Subcutaneous abdominal adipose tissue (tissue), 5 donors: ENCODE measurements around the gene CCN6.

Experiments used
- H3K27ac ChIP-seq: one replicate; pipeline ENCODE4 v1.7.0; 2013; ENCODE audit warnings: low read depth, mild to moderate bottlenecking, inconsistent platforms, low read length, moderate library complexity
- H3K27me3 ChIP-seq, 5 donors: one replicate each; pipeline ENCODE4 v1.7.0; 2013; ENCODE audit warnings: low read length in 5 of 5, inconsistent platforms in 1 of 5; ENCODE audit not compliant: control insufficient read depth in 5 of 5, insufficient read depth in 4 of 5
- H3K36me3 ChIP-seq, 5 donors: one replicate each; pipeline ENCODE4 v1.7.0; 2013; ENCODE audit warnings: low read length in 5 of 5; ENCODE audit not compliant: control insufficient read depth in 5 of 5, insufficient read depth in 5 of 5
- H3K4me1 ChIP-seq, 5 donors: one replicate each; pipeline ENCODE4 v1.7.0; 2013; ENCODE audit warnings: low read length in 5 of 5, mild to moderate bottlenecking in 3 of 5, moderate library complexity in 1 of 5; ENCODE audit not compliant: control insufficient read depth in 5 of 5, insufficient read depth in 5 of 5
- H3K4me3 ChIP-seq, 5 donors: one replicate each; pipeline ENCODE4 v1.7.0; 2013; ENCODE audit warnings: low read length in 5 of 5, low read depth in 1 of 5
- H3K9ac ChIP-seq, 5 donors: one replicate each; pipeline ENCODE4 v1.7.0; 2013; ENCODE audit warnings: low read length in 5 of 5, mild to moderate bottlenecking in 4 of 5, moderate library complexity in 3 of 5
- H3K9me3 ChIP-seq, 5 donors: one replicate each; pipeline ENCODE4 v1.7.0; 2013; ENCODE audit warnings: low read length in 5 of 5; ENCODE audit not compliant: control insufficient read depth in 5 of 5
- donor health status: healthy.
- donor health status: healthy.
- donor health status: healthy.
- donor health status: healthy.
- donor health status: healthy.

CCN6 gene

DNA sequence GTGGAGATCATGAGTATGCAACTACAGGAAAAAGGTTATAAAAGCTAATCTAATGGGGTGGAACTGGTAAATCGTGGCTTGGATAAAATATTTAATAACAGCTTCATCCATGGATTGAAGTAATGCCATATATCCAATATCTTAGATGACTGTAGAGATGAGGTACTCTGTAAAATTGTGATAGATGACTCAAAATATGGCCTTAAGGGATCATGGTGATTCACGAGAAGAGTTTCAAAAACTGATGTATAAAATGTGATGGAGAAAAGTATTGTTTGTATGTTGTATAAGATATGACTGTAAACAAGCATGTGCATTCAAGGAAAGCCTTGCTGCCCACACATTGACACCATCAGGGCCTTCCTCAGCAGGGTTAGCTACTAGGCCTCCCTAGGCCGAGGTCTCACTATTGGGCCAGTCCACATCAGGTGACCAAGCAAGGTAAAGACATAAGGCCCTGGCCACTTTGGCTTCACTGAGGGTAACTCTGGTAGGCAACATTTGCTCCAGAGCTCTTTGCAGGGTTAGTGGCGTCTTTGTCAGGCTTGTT, 17.7 kb upstream of the CCN6 start:
- peak overlapping the region in 3 of 5 donors; percentile 11 to 55 (median 18) for H3K9ac ChIP-seq
- H3K4me3 ChIP-seq = no peak overlapping the region
- peak overlapping the region; percentile 98 for H3K27ac ChIP-seq
- peaks cover 0 to 4% (median 0%) of the 10 kb centered on the region in 5 donors for H3K27me3 ChIP-seq
- no peaks in the 10 kb centered on the region for H3K9me3 ChIP-seq
- H3K36me3 ChIP-seq = no peaks in the 10 kb centered on the region
- H3K4me1 ChIP-seq = peaks cover 27 to 94% (median 78%) of the 10 kb centered on the region in 5 donors

- H3K4me1 ChIP-seq = peaks cover 24 to 87% (median 63%) of the 10 kb centered on the region in 5 donors
- peak overlapping the region in 2 of 5 donors; percentile 5 to 52 for H3K4me3 ChIP-seq
- H3K27ac ChIP-seq = peak overlapping the region; percentile 98
- no peaks in the 10 kb centered on the region for H3K9me3 ChIP-seq
- H3K9ac ChIP-seq = peak overlapping the region in 4 of 5 donors; percentile 50 to 84 (median 58)
- peaks cover 0 to 4% (median 0%) of the 10 kb centered on the region in 5 donors for H3K27me3 ChIP-seq
- no peaks in the 10 kb centered on the region for H3K36me3 ChIP-seq
Measured at GRCh38 chr6:112037783-112038216, 16.1 kb upstream of the CCN6 start.

DNA sequence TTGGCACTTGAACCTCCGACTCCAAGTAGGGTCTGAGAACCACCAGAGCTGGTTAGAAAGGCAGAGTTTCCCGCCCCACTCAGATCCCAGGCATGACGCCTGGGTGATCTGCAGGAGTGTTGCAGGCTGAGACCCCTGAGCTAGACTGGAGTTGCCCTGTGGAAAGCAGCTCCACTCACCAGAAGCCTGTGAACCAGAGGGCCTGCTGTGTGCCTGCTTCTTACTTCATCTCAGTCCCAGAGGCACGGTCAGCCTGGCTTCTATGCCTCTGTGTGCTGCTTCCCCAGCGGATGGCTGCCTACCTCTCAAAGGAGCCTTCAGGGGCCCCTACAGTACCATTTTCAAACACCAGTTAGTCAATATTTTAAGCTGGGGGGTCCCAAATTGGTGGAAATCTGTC, 15.6 kb upstream of the CCN6 start:
- H3K4me3 ChIP-seq = peak overlapping the region in 3 of 5 donors; percentile 5 to 52 (median 42)
- peak overlapping the region; percentile 44 to 84 (median 57) for H3K9ac ChIP-seq
- no peaks in the 10 kb centered on the region for H3K9me3 ChIP-seq
- H3K4me1 ChIP-seq = peaks cover 24 to 87% (median 62%) of the 10 kb centered on the region in 5 donors
- peak overlapping the region; percentile 98 for H3K27ac ChIP-seq
- H3K36me3 ChIP-seq = no peaks in the 10 kb centered on the region
- peaks cover 0 to 4% (median 0%) of the 10 kb centered on the region in 5 donors for H3K27me3 ChIP-seq

DNA sequence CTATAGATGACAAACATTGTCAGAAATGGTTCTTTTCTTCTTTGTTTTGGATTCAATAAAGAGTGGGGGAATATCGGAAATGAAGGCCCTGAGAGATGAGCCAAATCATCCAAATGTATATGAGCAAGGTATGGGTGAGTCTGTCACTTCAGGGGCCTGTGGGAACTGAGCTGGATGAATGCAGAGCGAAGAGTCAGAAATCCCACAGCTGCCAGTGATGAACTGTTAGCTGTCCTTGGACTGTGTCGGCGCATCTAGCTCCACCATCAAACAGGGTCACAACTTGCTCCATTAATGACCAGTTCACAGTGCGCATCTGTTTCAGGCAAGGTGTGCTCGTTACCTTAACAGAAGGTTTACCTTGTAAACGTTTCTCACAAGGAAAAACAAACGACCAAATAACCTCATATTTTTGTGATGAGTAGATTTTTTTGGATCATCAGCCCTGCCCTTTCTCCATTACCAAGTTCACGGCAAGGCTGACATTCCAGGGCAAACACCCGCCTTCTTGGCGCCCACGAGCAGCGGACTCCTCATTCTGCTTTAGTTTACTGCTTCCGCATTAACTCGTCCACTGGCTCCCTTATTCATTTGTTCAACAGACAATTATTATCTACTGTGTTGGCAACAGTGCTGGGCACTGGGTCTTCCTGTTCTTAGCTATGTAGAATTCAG, 15.0 kb upstream of the CCN6 start:
- H3K4me1 ChIP-seq = peaks cover 20 to 83% (median 59%) of the 10 kb centered on the region in 5 donors
- no peaks in the 10 kb centered on the region for H3K9me3 ChIP-seq
- H3K36me3 ChIP-seq = no peaks in the 10 kb centered on the region
- H3K9ac ChIP-seq = peak overlapping the region in 3 of 5 donors; percentile 57 to 84 (median 58)
- peak overlapping the region; percentile 98 for H3K27ac ChIP-seq
- no peak overlapping the region for H3K4me3 ChIP-seq
- H3K27me3 ChIP-seq = peaks cover 0 to 4% (median 0%) of the 10 kb centered on the region in 5 donors

GRCh38 chr6:112039431-112039770, 14.5 kb upstream of the CCN6 start:
- H3K27ac ChIP-seq = peak overlapping the region; percentile 98
- H3K4me3 ChIP-seq = no peak overlapping the region
- no peaks in the 10 kb centered on the region for H3K36me3 ChIP-seq
- peaks cover 0 to 4% (median 0%) of the 10 kb centered on the region in 5 donors for H3K27me3 ChIP-seq
- H3K4me1 ChIP-seq = peaks cover 17 to 81% (median 56%) of the 10 kb centered on the region in 5 donors
- no peak overlapping the region for H3K9ac ChIP-seq
- H3K9me3 ChIP-seq = no peaks in the 10 kb centered on the region

- peaks cover 17 to 65% (median 49%) of the 10 kb centered on the region in 5 donors for H3K4me1 ChIP-seq
- H3K9ac ChIP-seq = no peak overlapping the region
- no peak overlapping the region for H3K4me3 ChIP-seq
- H3K27me3 ChIP-seq = peaks cover 0 to 4% (median 0%) of the 10 kb centered on the region in 5 donors
- no peaks in the 10 kb centered on the region for H3K36me3 ChIP-seq
- no peaks in the 10 kb centered on the region for H3K9me3 ChIP-seq
- H3K27ac ChIP-seq = peak overlapping the region; percentile 13
Measured at GRCh38 chr6:112040956-112041355, 12.9 kb upstream of the CCN6 start.

DNA sequence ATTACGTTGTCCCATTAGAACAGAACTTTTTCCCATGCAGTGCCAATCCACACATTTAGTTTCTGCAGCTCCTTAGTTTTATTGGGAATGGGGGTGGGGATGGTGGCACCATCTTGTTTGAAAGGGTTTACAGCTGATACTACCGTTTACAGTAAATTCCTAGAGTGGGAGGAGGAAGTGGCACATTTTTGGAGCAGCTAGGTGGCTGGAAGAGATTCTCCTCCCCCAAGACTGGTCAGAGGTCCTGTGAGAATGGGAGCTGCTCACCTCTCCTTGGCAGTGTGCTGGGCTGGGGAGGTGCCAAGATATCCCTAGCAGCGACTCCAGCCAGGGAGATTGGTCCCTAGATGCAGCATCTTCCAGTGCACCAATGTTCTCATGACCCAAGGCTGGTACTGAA, 12.4 kb upstream of the CCN6 start:
- Histone ChIP-seq H3K4me3 (no peak overlapping the region), H3K36me3 (no peaks in the 10 kb centered on the region), H3K27ac (peak overlapping the region; percentile 13), H3K4me1 (peaks cover 17 to 59% (median 45%) of the 10 kb centered on the region in 5 donors), H3K9ac (no peak overlapping the region), H3K27me3 (peaks cover 0 to 4% (median 0%) of the 10 kb centered on the region in 5 donors), H3K9me3 (no peaks in the 10 kb centered on the region)

- Histone ChIP-seq H3K36me3 (no peaks in the 10 kb centered on the region), H3K27me3 (no peaks in the 10 kb centered on the region), H3K9ac (peak overlapping the region; percentile 69 to 95 (median 82)), H3K27ac (peak overlapping the region; percentile 99), H3K9me3 (no peaks in the 10 kb centered on the region), H3K4me1 (peaks cover 9 to 42% (median 30%) of the 10 kb centered on the region in 5 donors), H3K4me3 (peak overlapping the region; percentile 74 to 88 (median 78))
Measured at GRCh38 chr6:112043032-112044007, 10.6 kb upstream of the CCN6 start.

DNA sequence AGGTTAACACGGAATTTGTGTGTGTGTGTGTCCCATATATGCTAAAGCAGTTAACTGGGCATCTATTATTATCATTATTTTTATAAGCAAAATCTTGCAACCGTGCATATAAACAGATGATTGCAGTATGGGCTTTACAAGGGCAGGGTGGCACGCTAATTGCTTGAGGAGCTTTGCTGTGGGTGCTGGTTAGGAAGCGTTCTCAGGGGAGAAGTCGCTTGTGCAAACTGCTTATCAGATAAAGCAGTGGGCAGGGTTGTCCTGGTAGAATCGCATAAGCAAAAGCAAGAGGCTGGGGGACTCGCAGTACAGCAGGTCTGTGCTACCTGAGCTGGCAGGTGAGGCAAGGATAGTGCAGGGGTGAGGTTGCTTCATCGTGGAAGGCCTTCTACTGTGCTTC, 9.7 kb upstream of the CCN6 start:
- H3K36me3 ChIP-seq = no peaks in the 10 kb centered on the region
- H3K27ac ChIP-seq = no peak overlapping the region
- peaks cover 2 to 37% (median 21%) of the 10 kb centered on the region in 5 donors for H3K4me1 ChIP-seq
- H3K27me3 ChIP-seq = no peaks in the 10 kb centered on the region
- no peaks in the 10 kb centered on the region for H3K9me3 ChIP-seq
- H3K9ac ChIP-seq = no peak overlapping the region
- H3K4me3 ChIP-seq = no peak overlapping the region
